ENCODE measurements around the gene C5orf24.

DNA sequence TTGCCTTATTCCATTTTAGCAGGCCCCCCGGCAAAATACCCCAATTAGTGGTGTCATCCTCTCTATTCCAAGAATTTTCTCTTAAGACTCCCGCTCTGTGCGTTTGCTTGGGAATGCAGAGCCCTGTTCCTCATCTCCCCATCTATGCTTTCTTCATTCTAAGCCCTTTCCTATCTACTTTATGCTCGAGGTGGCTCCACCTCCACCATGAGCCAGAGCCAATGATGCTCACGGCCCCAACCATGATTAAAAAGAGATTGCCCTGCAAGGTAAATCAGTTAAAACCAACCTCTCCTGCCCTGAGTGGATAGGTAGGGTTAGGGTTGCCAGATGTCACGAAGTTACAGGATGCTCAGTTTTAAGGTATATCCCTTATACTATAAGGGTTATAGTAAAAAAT, 27.7 kb downstream of the C5orf24 start:
- TF ChIP-seq, protein P1, sequence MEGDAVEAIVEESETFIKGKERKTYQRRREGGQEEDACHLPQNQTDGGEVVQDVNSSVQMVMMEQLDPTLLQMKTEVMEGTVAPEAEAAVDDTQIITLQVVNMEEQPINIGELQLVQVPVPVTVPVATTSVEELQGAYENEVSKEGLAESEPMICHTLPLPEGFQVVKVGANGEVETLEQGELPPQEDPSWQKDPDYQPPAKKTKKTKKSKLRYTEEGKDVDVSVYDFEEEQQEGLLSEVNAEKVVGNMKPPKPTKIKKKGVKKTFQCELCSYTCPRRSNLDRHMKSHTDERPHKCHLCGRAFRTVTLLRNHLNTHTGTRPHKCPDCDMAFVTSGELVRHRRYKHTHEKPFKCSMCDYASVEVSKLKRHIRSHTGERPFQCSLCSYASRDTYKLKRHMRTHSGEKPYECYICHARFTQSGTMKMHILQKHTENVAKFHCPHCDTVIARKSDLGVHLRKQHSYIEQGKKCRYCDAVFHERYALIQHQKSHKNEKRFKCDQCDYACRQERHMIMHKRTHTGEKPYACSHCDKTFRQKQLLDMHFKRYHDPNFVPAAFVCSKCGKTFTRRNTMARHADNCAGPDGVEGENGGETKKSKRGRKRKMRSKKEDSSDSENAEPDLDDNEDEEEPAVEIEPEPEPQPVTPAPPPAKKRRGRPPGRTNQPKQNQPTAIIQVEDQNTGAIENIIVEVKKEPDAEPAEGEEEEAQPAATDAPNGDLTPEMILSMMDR (IDR thresholded peaks at IDR 0.05): no peak
- no peak for TF ChIP-seq POLR2A (IDR thresholded peaks at IDR 0.05)

All from testis (tissue), 2 donors.